DOHH2 (cell line): ENCODE data around the gene SLC45A1.

Experiments used
- CTCF ChIP-seq: fragments of 200-600 bp; sonication (generic); IDR thresholded peaks from one replicate; pipeline ENCODE4 v1.5.1; 2014; ENCODE audit warnings: antibody characterized with exemption, mild to moderate bottlenecking, low read depth, low read length; ENCODE audit not compliant: poor library complexity, severe bottlenecking
- EZH2phosphoT487 ChIP-seq: fragments of 200-600 bp; sonication (generic); IDR thresholded peaks from 2 replicates; pipeline ENCODE4 v1.6.1; 2017; ENCODE audit warnings: borderline replicate concordance, mild to moderate bottlenecking, antibody characterized with exemption, low read length, moderate library complexity, mixed read lengths

GRCh38 chr1:8388732-8389562, 71.0 kb downstream of the SLC45A1 start:
- TF ChIP-seq CTCF (no peak), EZH2phosphoT487 (no peak)
